H1 (cell line): ENCODE results near the gene EEPD1. TPM values are rescaled to one million over a fixed set of nuclear protein-coding genes. Genes with fewer than 3 reads are reported as not detected.

Experiments used
- CTCF ChIA-PET: fragments of 300-600 bp; sonication (Branson Sonifier 250); formaldehyde crosslinking; loops from one replicate; lab custom pipeline; 2021; ENCODE audit not compliant: partially characterized antibody; lab: Charles Lee
- POLR2A ChIA-PET: fragments of 300-600 bp; sonication (Branson Sonifier 250); formaldehyde crosslinking; loops from one replicate; lab custom pipeline; 2021; ENCODE audit warnings: inconsistent platforms; ENCODE audit not compliant: partially characterized antibody; lab: Charles Lee
- DNase-seq, 2 experiments: peaks; one replicate each; pipeline versions ENCODE4 v3.0.0 to v3.0.0-alpha.2; 2010 to 2022; ENCODE audit warnings: low spot score in 2 of 2, low read depth in 1 of 2, mixed read lengths in 1 of 2
- FAIRE-seq: peaks from 2 replicates; lab custom pipeline; 2011; peaks lifted over from hg19 to GRCh38; lab: Jason Lieb, UNC
- H2AFZ ChIP-seq: 2 replicates; pipeline ENCODE4 v1.8.1; 2012; ENCODE audit warnings: low read length, inconsistent platforms
- H2AK5ac ChIP-seq: 2 replicates; pipeline ENCODE4 v1.6.1; 2013; ENCODE audit warnings: low read depth, low read length
- H2BK120ac ChIP-seq: replicated peaks from 2 replicates; pipeline ENCODE3; 2013; ENCODE audit warnings: low read depth, low read length, inconsistent platforms
- H2BK12ac ChIP-seq: 2 replicates; pipeline ENCODE4 v1.6.1; 2013; ENCODE audit warnings: low read depth, low read length
- H2BK15ac ChIP-seq: 2 replicates; pipeline ENCODE4 v1.6.1; 2013; ENCODE audit warnings: low read length
- H2BK20ac ChIP-seq: 2 replicates; pipeline ENCODE4 v1.6.1; 2013; ENCODE audit warnings: low read length
- H2BK5ac ChIP-seq: 2 replicates; pipeline ENCODE4 v1.6.1; 2013; ENCODE audit warnings: low read depth, low read length
- H3K14ac ChIP-seq: 2 replicates; pipeline ENCODE4 v1.6.1; 2013; ENCODE audit warnings: inconsistent platforms; ENCODE audit not compliant: insufficient read length
- H3K18ac ChIP-seq: 2 replicates; pipeline ENCODE4 v1.6.1; 2013; ENCODE audit warnings: low read length; ENCODE audit errors: extremely low read depth
- H3K23ac ChIP-seq: 2 replicates; pipeline ENCODE4 v1.6.1; 2013; ENCODE audit warnings: inconsistent platforms; ENCODE audit not compliant: insufficient read length
- H3K23me2 ChIP-seq: 2 replicates; pipeline ENCODE4 v1.6.1; 2013; ENCODE audit warnings: low read depth, low read length
- H3K27ac ChIP-seq: 2 replicates; pipeline ENCODE4 v1.6.1; 2011; ENCODE audit warnings: low read depth, low read length, inconsistent platforms
- H3K27me3 ChIP-seq, 4 experiments: replicated peaks in 1 of 4; 1 replicate in 1 of 4; 2 replicates in 3 of 4; pipeline versions ENCODE4 v1.6.1 to v1.8.1; 2011 to 2013; ENCODE audit warnings: low read length in 3 of 4, mild to moderate bottlenecking in 3 of 4, inconsistent platforms in 2 of 4, mixed read lengths in 2 of 4, moderate library complexity in 1 of 4; ENCODE audit not compliant: control insufficient read depth in 3 of 4, insufficient read depth in 3 of 4; ENCODE audit errors: extremely low read depth in 1 of 4
- H3K36me3 ChIP-seq, 4 experiments: 2 replicates each; pipeline versions ENCODE4 v1.6.1 to v1.8.1; 2011 to 2013; ENCODE audit warnings: mild to moderate bottlenecking in 4 of 4, low read length in 3 of 4, moderate library complexity in 2 of 4, control low read depth in 1 of 4, inconsistent platforms in 1 of 4; ENCODE audit not compliant: insufficient read depth in 4 of 4, control insufficient read depth in 2 of 4
- H3K4ac ChIP-seq: replicated peaks from 2 replicates; pipeline ENCODE3; 2013; ENCODE audit warnings: low read length, low read depth, mixed read lengths, inconsistent platforms; ENCODE audit not compliant: insufficient read length
- H3K4me1 ChIP-seq, 4 experiments: replicated peaks in 1 of 4; 1 replicate in 1 of 4; 2 replicates in 3 of 4; pipeline versions ENCODE4 v1.6.1 to v1.8.1; 2011 to 2013; ENCODE audit warnings: low read length in 3 of 4, inconsistent platforms in 2 of 4, mixed read lengths in 1 of 4; ENCODE audit not compliant: insufficient read depth in 4 of 4, control insufficient read depth in 3 of 4
- H3K4me2 ChIP-seq, 2 experiments: 2 replicates each; pipeline versions ENCODE4 v1.6.1 to v1.8.1; 2011 to 2013; ENCODE audit warnings: low read depth in 2 of 2, low read length in 2 of 2, control low read depth in 1 of 2, inconsistent platforms in 1 of 2, mild to moderate bottlenecking in 1 of 2; ENCODE audit not compliant: insufficient read depth in 1 of 2
- H3K4me3 ChIP-seq, 4 experiments: fragments of 200-600, 300-600 bp in 1 of 4; sonication (generic), shearing (Covaris generic), sonication (Bioruptor Twin) in 1 of 4; 2 replicates each; pipeline versions ENCODE4 v1.5.1 to v1.8.1; 2011 to 2016; ENCODE audit warnings: low read length in 4 of 4, low read depth in 3 of 4, control low read depth in 2 of 4, inconsistent platforms in 2 of 4, mild to moderate bottlenecking in 2 of 4, mixed read lengths in 1 of 4, moderate library complexity in 1 of 4; ENCODE audit not compliant: insufficient read depth in 2 of 4; ENCODE audit errors: extremely low read depth in 1 of 4
- H3K56ac ChIP-seq: replicated peaks from 2 replicates; pipeline ENCODE3; 2013; ENCODE audit warnings: low read depth, mild to moderate bottlenecking, mixed read lengths, low read length, inconsistent platforms; ENCODE audit not compliant: insufficient read length
- H3K79me1 ChIP-seq: 2 replicates; pipeline ENCODE4 v1.6.1; 2013; ENCODE audit warnings: low read depth, low read length, control low read depth
- H3K79me2 ChIP-seq, 2 experiments: 2 replicates each; pipeline versions ENCODE4 v1.6.1 to v1.8.1; 2012 to 2013; ENCODE audit warnings: low read length in 2 of 2, mild to moderate bottlenecking in 2 of 2, inconsistent platforms in 1 of 2; ENCODE audit not compliant: insufficient read depth in 2 of 2, control insufficient read depth in 1 of 2
- H3K9ac ChIP-seq, 4 experiments: replicated peaks in 1 of 4; 1 replicate in 1 of 4; 2 replicates in 3 of 4; pipeline versions ENCODE4 v1.6.1 to v1.8.1; 2011 to 2013; ENCODE audit warnings: low read depth in 3 of 4, low read length in 3 of 4, control low read depth in 2 of 4, mild to moderate bottlenecking in 2 of 4, moderate library complexity in 2 of 4, inconsistent platforms in 1 of 4; ENCODE audit errors: extremely low read depth in 1 of 4
- H3K9me3 ChIP-seq, 2 experiments: 2 replicates each; pipeline versions ENCODE4 v1.6.1 to v1.8.1; 2012 to 2013; ENCODE audit warnings: mild to moderate bottlenecking in 2 of 2, moderate library complexity in 2 of 2, control low read depth in 1 of 2, inconsistent platforms in 1 of 2, low read depth in 1 of 2, low read length in 1 of 2, mixed read lengths in 1 of 2; ENCODE audit not compliant: insufficient read depth in 2 of 2
- H4K20me1 ChIP-seq, 2 experiments: replicated peaks in 1 of 2; 2 replicates each; pipeline versions ENCODE3 to v1.8.1; 2011 to 2013; ENCODE audit warnings: inconsistent platforms in 2 of 2, low read length in 2 of 2, mild to moderate bottlenecking in 1 of 2; ENCODE audit not compliant: insufficient read depth in 2 of 2, control insufficient read depth in 1 of 2
- H4K5ac ChIP-seq: 2 replicates; pipeline ENCODE4 v1.6.1; 2013; ENCODE audit warnings: low read length, low read depth, mixed read lengths, inconsistent platforms; ENCODE audit not compliant: insufficient read length
- H4K8ac ChIP-seq: 2 replicates; pipeline ENCODE4 v1.8.0; 2013; ENCODE audit warnings: mild to moderate bottlenecking, moderate library complexity, low read length, inconsistent platforms; ENCODE audit not compliant: insufficient read depth; ENCODE audit errors: extremely low read depth
- H4K91ac ChIP-seq: replicated peaks from 2 replicates; pipeline ENCODE3; 2013; ENCODE audit warnings: low read length, mixed read lengths, inconsistent platforms; ENCODE audit not compliant: insufficient read length
- BRCA1 ChIP-seq: IDR thresholded peaks from 2 replicates; pipeline ENCODE4 v1.6.1; 2012; ENCODE audit warnings: low read depth, low read length, improper control_type of control experiment
- CBX5 ChIP-seq: fragments of 300-800, 300-1000 bp; sonication (generic); IDR thresholded peaks from 2 replicates; pipeline ENCODE4 v1.7.1; 2016; ENCODE audit warnings: antibody characterized with exemption, low read length, low read depth
- CHD1 ChIP-seq: IDR thresholded peaks from 2 replicates; pipeline ENCODE4 v1.6.1; 2012; ENCODE audit warnings: low read depth, low read length, improper control_type of control experiment
- EP300 ChIP-seq, 2 experiments: IDR thresholded peaks; 1 replicate in 1 of 2; 2 replicates in 1 of 2; pipeline ENCODE4 v1.6.1; 2011 to 2012; ENCODE audit warnings: low read depth in 2 of 2, low read length in 2 of 2, mild to moderate bottlenecking in 2 of 2, borderline replicate concordance in 1 of 2, inconsistent platforms in 1 of 2, moderate library complexity in 1 of 2
- EZH2 ChIP-seq: fragments of 200-600 bp; sonication (generic); IDR thresholded peaks from 2 replicates; pipeline ENCODE4 v1.7.1; 2012; ENCODE audit warnings: low read depth, mild to moderate bottlenecking, moderate library complexity, low read length, inconsistent platforms; ENCODE audit not compliant: severe bottlenecking
- GABPA ChIP-seq: IDR thresholded peaks from 2 replicates; pipeline ENCODE4 v1.6.1; 2011; ENCODE audit warnings: mild to moderate bottlenecking, low read length, moderate library complexity, borderline replicate concordance; ENCODE audit not compliant: insufficient read depth
- HDAC2 ChIP-seq, 2 experiments: fragments of 300-600 bp in 1 of 2; sonication (generic) in 1 of 2; IDR thresholded peaks; 2 replicates each; pipeline ENCODE4 v1.6.1; 2011 to 2012; ENCODE audit warnings: low read depth in 2 of 2, low read length in 2 of 2, mild to moderate bottlenecking in 2 of 2, moderate library complexity in 2 of 2, borderline replicate concordance in 1 of 2, inconsistent platforms in 1 of 2
- SIN3A ChIP-seq, 2 experiments: IDR thresholded peaks in 1 of 2; conservative IDR thresholded peaks in 1 of 2; 2 replicates each; pipeline ENCODE4 v1.6.1; 2011 to 2012; ENCODE audit warnings: low read length in 2 of 2, improper control_type of control experiment in 1 of 2, low read depth in 1 of 2, mild to moderate bottlenecking in 1 of 2
- SP2 ChIP-seq: IDR thresholded peaks from 2 replicates; pipeline ENCODE4 v1.6.1; 2012; ENCODE audit warnings: mild to moderate bottlenecking, low read length, inconsistent platforms
- TBP ChIP-seq: IDR thresholded peaks from 2 replicates; pipeline ENCODE4 v1.6.1; 2011; ENCODE audit warnings: low read depth, low read length, improper control_type of control experiment
- WGBS, 2 experiments: shearing (Covaris generic) in 1 of 2; methylation state at CpG; one replicate each; pipeline versions ENCODE4 v1.1.6 to v1.1.7; 2013 to 2015; ENCODE audit warnings: low lambda C conversion rate in 2 of 2, mixed read lengths in 2 of 2, inconsistent platforms in 1 of 2, low coverage in 1 of 2, missing lambda C conversion rate in 1 of 2; ENCODE audit not compliant: insufficient replicate concordance in 2 of 2, insufficient coverage in 1 of 2, insufficient read length in 1 of 2; ENCODE audit errors: extremely low coverage in 1 of 2, missing lambda C conversion rate in 1 of 2; 5-methylcytosine and 5-hydroxymethylcytosine counted together
- polyA plus RNA-seq, 7 experiments: library from polyadenylated mRNA; depleted of rRNA in 3 of 7; stranded (reverse) in 5 of 7; unstranded in 2 of 7; fragments of >200 nt in 5 of 7; fragments of 200-250 nt in 2 of 7; gene quantifications; 1 replicate in 5 of 7; 2 replicates in 1 of 7; 4 replicates in 1 of 7; pipeline versions ENCODE4 v1.2.1 to v1.2.3, GENCODE V29; 2011 to 2013; ENCODE audit warnings: missing spikeins in 2 of 7, mixed read lengths in 2 of 7
- total RNA-seq: library from RNA; stranded (reverse); fragmentation: NEBNext Ultra II Directional; extraction: Animal tissue kit (Norgen Biotek cat#: 25700); gene quantifications from 2 replicates; pipeline ENCODE4 v1.2.1, GENCODE V29; 2021

Gene EEPD1
- total and polyA plus RNA-seq, 2 of the 8 experiments (the other 6 are each of a cell fraction or from before 2014, with no cell fraction given), result 3.1 to 7.8 TPM

GRCh38 chr7:36154255-36155212 lies 1.5 kb downstream of the EEPD1 start:
- H3K18ac ChIP-seq, result no peak overlapping the region
- no peak overlapping the region; the same call in 1 of the 2 replicates for H2BK12ac ChIP-seq
- POLR2A ChIA-PET, result no interaction called here
- peak overlapping the region; percentile 68 to 92; a peak in 3 of 4 replicates for H3K4me2 ChIP-seq
- H3K9me3 ChIP-seq, result no peaks in the 10 kb centered on the region
- FAIRE-seq, result no peak
- H3K4ac ChIP-seq, result peak overlapping the region; percentile 44
- no peak overlapping the region for H2BK120ac ChIP-seq
- H3K4me3 ChIP-seq, result peak overlapping the region in 2 of 4 experiments; percentile 57 to 78; a peak in 3 of 8 replicates
- no peak overlapping the region for H4K8ac ChIP-seq
- no peaks in the 10 kb centered on the region for H3K36me3 ChIP-seq
- H2BK20ac ChIP-seq, result no peak overlapping the region
- H4K91ac ChIP-seq, result no peak overlapping the region
- H3K23ac ChIP-seq, result no peak overlapping the region
- H2AFZ ChIP-seq, result no peak overlapping the region
- peaks cover 8% of the 10 kb centered on the region for H3K23me2 ChIP-seq
- no peak overlapping the region for H3K14ac ChIP-seq
- peak overlapping the region; percentile 5; the same call in 1 of the 2 replicates for H2AK5ac ChIP-seq
- H3K79me2 ChIP-seq, result peaks cover 0 to 12% of the 10 kb centered on the region in 2 experiments; a peak in 1 of 4 replicates
- no peak overlapping the region for H3K56ac ChIP-seq
- H4K5ac ChIP-seq, result no peak overlapping the region
- 0 out of 2 replicates have a peak overlapping the region, but pooled peaks have one; percentile 21 for H2BK15ac ChIP-seq
- peaks cover 7 to 10% of the 10 kb centered on the region in 2 experiments for H4K20me1 ChIP-seq
- H3K27ac ChIP-seq, result no peak overlapping the region
- DNase-seq, result no peak
- H3K4me1 ChIP-seq, result peaks cover 2 to 14% (median 11%) of the 10 kb centered on the region in 4 experiments; a peak in 6 of 7 replicates
- H3K27me3 ChIP-seq, result peaks cover 0 to 6% (median under 1%) of the 10 kb centered on the region in 4 experiments; a peak in 3 of 7 replicates
- CTCF ChIA-PET, result interaction anchor here (0.7 kb wide), 1 partner anchor 12 kb away, joined by 4 read pairs; no protein-coding TSS in a partner anchor
- no peak overlapping the region for H3K9ac ChIP-seq
- peaks cover 3% of the 10 kb centered on the region for H3K79me1 ChIP-seq
- no peak overlapping the region for H2BK5ac ChIP-seq
- WGBS, 2 experiments, result 90% methylated on average over 42 of the region's 44 CpGs; no CpG with 5 or more reads in 1 of the 2 experiments
- no peak for TF ChIP-seq GABPA
- TF ChIP-seq TBP, result no peak
- TF ChIP-seq CHD1, result no peak
- TF ChIP-seq HDAC2 (IDR thresholded peaks at IDR 0.05; ENCODE audit: borderline replicate concordance in 1 of 2, low read depth in 2 of 2, low read length in 2 of 2), result no peak
- TF ChIP-seq SP2, result no peak
- no peak for TF ChIP-seq SIN3A (conservative IDR thresholded peaks at IDR 0.05 in 1 of 2, IDR thresholded peaks at IDR 0.05 in 1 of 2; ENCODE audit: low read depth in 1 of 2, low read length in 2 of 2)
- TF ChIP-seq CBX5, result no peak
- TF ChIP-seq BRCA1, result no peak
- TF ChIP-seq EP300 (IDR thresholded peaks at IDR 0.05; ENCODE audit: borderline replicate concordance in 1 of 2, low read depth in 2 of 2, low read length in 2 of 2), result no peak
- TF ChIP-seq EZH2, result no peak
